Superior temporal gyrus (tissue), 1 donor: ENCODE results near the gene HOXB5.

Experiments
- DNase-seq: peaks from one replicate; pipeline ENCODE4 v3.0.0-alpha.2; 2016; ENCODE audit errors: extremely low spot score

Gene HOXB5

DNA sequence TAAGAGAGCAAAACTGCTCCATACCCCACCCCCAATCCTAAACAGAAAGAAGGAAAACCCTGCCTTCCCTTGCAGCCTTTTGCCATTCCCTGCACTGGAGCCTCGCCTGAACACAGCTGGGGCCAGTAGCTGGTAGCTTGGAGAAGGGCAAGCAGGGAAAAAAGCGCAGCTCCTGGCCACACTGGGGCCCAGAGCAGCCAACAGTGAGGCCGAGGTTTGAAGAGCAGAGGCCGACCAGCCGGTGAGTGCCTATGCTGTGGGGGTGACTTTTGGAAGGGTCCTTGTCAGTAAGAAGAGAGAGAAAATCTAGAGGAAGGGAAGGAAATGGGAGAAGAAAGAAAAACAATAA, 35.8 kb upstream of the HOXB5 start:
- no peak for DNase-seq

- DNase-seq: no peak
Measured at GRCh38 chr17:48628649-48629410, 35.3 kb upstream of the HOXB5 start.

DNA sequence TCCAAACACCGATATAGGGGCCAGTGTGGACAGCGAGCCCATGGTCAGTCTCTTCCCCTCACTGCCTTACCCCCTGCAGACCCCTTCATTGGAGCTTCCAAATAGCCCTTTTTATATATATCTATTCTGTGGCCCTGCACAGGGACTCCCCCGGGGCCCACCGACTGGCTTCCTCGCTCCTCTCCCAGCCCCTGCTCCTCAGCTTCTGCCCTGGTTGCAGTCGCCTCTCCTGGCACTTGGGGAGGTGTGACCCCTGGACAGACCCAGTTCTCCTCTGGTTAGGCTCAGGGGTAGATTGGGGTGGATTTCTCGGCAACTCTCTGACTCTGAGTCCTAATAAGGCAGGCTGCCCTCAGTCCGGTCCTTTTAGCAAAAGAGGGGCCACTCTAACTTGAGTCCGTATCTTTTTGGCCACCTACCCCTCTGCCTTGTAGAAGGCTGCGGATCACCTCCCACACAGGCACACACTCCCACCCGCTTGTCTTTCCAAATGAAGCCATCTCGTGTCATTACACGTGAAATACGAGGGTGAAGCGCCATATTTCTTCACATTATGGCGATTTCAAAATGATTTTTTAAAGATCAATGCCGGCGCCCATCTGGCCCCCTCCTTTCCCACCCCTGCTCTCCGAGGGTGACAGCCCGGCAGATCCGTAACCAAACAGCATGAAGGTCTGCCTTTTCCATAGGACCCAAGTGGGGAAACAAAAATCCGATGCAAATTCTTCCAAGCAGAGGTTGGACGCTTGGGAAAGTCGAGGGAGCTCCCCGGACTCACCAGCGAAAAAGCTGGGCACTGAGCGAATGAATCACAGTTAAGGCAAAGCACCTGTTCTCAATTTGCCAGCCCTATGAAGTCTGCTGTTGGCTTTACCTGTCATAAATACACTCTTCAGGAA, 34.3 kb upstream of the HOXB5 start:
- no peak for DNase-seq

DNA sequence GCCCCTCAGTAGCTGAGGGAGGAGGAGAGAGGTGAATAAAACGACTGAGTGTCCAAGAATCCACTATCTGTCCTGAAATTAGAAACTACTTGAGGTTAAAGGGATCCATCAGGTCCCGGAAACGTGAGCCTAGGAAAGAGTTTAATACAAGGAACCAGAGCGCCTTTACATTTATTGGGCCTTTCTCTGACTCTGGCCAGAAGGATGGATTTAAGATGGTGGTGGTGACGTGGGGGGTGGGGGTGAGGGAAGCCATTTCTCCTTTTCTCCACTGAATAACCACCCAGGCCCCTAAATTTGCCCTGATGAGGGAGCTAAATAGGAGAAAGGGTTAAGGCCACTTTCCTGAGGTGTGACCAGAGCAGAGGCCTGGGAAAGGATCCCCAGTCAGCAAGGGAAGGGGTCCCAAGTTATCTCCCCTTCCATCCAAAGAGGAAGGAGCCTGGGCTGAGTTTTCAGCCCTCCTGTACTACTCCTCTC, 33.6 kb upstream of the HOXB5 start:
- no peak for DNase-seq

GRCh38 chr17:48626245-48627117, 32.9 kb upstream of the HOXB5 start, which contains the start of gene HOXB9:
HOXB9 (minus strand) TSS chr17:48626358; CDS start chr17:48626269, 89 bp downstream.
- no peak for DNase-seq

- DNase-seq: no peak
Measured at GRCh38 chr17:48625495-48626244, 32.1 kb upstream of the HOXB5 start.

- no peak for DNase-seq
Measured at GRCh38 chr17:48624544-48625494, 31.2 kb upstream of the HOXB5 start.

DNA sequence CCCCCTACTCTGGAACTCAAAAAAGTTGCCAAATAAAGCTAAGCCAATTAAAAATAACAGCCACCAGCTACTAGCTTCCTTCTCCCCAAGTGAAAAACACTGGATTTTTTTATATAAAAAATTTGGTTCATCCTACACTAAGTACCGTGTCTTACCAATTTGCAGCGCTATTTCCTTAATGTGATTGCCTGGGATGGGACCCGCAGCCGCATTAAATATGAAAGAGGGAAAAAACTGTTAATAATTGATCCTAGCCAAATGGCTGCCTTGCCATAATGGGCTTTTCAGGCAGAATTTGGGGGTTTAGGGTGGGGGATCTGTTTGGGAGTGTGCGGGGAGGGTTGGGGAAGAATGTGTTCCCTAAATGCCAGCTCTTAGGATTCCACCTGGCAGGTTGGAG, 30.5 kb upstream of the HOXB5 start:
- DNase-seq: no peak

DNA sequence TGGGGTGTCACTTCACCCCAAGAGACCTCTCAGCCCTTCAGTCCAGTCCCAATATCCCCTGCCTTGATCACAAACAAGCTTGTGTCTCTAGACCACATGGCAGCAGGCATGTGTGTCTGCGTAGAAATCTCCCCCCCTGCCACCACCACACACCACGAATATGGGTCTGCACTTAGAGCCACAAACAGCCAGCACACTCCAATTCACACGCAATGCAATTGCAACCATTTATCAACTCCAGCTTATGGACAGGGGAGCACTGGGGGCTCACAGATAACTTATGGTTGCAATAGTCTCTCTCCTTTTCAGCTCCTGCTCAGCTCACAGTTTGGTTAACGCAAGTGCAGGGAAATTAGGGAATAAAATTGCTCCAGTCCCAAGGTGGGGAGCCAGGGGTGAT, 30.0 kb upstream of the HOXB5 start:
- no peak for DNase-seq

GRCh38 chr17:48622857-48623256, 29.3 kb upstream of the HOXB5 start:
- no peak for DNase-seq

GRCh38 chr17:48621410-48622392, 28.1 kb upstream of the HOXB5 start:
- no peak for DNase-seq

DNA sequence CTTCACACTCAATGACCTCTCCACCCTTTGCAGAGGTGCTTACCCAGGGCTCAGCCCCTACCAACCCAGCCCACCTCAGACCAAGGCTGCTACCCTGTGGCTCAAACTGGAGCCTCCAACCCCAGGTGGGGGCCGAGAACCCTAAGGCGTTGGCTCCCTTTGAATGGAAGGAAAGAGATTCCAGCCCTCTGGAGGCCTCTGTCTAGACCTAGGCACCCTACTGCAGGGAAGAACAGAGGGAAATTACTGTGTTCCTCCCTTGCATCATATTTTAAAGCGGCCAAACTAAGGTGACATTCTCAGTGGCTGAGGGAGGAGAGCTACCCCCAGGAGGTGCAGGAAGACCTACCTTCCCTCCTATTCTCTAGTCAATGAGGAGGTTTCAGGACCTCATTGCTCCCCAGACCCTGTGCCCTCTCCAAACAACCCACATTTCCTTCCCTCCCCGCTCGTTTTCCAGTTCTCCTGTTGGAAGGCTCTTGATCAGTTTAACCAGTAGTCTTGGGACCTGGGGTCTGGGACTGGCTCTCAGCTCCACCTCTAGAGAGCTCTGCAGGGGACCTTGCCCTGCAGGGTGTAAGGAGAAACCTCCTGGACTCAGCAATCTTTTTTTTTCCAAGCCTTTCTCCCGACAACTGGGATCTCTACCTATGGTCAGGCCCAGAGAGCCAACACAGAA, 27.0 kb upstream of the HOXB5 start:
- no peak for DNase-seq

GRCh38 chr17:48619826-48620449, 26.4 kb upstream of the HOXB5 start:
- no peak for DNase-seq

GRCh38 chr17:48618256-48618896, 24.8 kb upstream of the HOXB5 start:
- peak; percentile 92 for DNase-seq

- no peak for DNase-seq
Measured at GRCh38 chr17:48617471-48618255, 24.1 kb upstream of the HOXB5 start.

GRCh38 chr17:48616717-48617470, 23.3 kb upstream of the HOXB5 start:
- no peak for DNase-seq
